GM20431 (cell line): ENCODE results near the gene LONP1.
"Not testable (repeated sequence)": the region's sequence is repeated elsewhere in the genome, so short reads cannot be mapped to it uniquely, and the experiment has no call there.

ENCODE experiments used
- in situ Hi-C: fragments of 300-500 bp; cut with MseI, MboI; formaldehyde crosslinking; loops from one replicate; pipeline ENCODE4 v1.15.0; 2020; ENCODE audit warnings: low sequenced_read_pairs; ENCODE audit not compliant: unreplicated experiment

The LONP1 gene, protein sequence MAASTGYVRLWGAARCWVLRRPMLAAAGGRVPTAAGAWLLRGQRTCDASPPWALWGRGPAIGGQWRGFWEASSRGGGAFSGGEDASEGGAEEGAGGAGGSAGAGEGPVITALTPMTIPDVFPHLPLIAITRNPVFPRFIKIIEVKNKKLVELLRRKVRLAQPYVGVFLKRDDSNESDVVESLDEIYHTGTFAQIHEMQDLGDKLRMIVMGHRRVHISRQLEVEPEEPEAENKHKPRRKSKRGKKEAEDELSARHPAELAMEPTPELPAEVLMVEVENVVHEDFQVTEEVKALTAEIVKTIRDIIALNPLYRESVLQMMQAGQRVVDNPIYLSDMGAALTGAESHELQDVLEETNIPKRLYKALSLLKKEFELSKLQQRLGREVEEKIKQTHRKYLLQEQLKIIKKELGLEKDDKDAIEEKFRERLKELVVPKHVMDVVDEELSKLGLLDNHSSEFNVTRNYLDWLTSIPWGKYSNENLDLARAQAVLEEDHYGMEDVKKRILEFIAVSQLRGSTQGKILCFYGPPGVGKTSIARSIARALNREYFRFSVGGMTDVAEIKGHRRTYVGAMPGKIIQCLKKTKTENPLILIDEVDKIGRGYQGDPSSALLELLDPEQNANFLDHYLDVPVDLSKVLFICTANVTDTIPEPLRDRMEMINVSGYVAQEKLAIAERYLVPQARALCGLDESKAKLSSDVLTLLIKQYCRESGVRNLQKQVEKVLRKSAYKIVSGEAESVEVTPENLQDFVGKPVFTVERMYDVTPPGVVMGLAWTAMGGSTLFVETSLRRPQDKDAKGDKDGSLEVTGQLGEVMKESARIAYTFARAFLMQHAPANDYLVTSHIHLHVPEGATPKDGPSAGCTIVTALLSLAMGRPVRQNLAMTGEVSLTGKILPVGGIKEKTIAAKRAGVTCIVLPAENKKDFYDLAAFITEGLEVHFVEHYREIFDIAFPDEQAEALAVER

DNA sequence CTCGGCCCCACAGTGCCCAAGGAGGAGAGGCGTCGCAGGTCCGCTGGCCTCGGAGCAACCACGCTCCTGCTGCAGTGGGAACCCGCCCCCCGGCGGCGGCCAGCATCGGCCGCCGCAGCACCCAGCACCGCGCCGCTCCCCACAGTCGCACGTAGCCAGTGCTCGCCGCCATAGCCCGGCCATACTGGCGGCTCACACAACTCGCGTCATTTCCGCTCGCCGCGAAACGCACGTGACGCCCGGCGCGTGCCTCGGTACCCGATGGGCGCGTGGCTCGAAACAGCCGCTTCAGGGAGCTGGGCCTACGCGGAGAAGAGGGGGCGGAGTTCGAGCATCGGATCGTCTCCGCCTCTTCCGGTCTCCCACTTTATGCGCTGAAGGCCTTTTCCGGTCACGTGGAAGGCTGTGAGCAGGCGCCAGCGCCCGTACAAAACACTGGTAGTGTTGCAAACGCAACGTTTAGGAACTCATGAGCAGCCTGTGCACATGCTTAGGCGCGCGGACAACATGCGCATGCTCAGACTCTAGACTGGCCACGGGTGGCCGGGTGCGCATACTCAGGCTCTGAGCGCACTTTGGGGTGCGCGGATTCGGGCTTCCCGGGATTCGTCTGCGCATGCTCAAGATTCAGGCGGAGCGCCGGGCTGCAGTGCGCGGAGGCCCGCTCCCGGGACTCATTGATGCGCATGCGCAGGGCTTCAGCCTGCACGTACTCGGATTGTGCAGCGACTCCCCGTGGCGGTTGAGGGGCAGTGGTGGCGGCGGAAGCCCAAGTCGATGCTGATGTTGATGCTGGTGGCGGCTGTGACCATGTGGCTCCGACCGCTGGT is at the start of gene LONP1, which contains the start of gene CATSPERD:
TSS of gene LONP1 (minus strand) at position 186 of the 830 bp plus-strand sequence. CDS start at position 172, 14 bp downstream.
TSS of gene CATSPERD (plus strand) at position 677 of the 830 bp plus-strand sequence. CDS start at position 778, 101 bp downstream.
- in situ Hi-C loops = no loop called here

DNA sequence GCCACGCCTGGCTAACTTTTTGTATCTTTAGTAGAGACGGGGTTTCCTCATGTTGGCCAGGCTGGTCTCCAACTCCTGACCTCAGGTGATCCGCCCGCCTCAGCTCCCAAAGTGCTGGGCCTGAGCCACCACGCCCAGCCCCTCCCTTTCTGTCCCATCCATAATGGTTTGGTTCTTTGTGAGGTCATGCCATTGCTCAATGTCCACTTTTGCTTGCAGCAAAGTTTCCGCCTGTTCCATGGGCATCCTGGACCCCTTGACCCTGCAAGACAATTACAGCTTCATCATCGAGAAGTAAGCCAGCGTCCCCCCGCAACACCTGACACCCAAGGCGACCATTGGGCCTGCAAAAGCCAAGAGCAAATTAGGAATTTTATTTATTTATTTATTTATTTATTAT is 48.0 kb upstream of the LONP1 start:
- in situ Hi-C loops = no loop called here

DNA sequence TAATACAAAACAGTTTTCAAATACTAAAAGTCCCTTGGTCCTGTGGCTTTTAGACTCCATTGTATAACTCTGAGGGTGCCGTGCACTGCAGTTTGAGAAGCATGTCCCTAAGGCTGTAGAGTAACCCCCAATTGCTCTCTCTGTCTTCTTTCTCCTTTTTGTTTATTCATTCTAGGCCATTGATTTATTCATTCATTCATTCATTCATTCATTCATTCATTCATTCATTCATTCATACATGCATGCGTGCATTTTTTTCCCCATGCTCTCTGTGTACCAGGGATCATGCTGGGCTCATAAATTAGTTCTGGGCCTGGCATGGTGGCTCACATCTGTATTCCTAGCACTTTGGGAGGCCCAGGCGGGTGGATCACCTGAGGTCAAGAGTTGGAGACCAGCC is 45.3 kb upstream of the LONP1 start:
- in situ Hi-C loops = no loop called here

DNA sequence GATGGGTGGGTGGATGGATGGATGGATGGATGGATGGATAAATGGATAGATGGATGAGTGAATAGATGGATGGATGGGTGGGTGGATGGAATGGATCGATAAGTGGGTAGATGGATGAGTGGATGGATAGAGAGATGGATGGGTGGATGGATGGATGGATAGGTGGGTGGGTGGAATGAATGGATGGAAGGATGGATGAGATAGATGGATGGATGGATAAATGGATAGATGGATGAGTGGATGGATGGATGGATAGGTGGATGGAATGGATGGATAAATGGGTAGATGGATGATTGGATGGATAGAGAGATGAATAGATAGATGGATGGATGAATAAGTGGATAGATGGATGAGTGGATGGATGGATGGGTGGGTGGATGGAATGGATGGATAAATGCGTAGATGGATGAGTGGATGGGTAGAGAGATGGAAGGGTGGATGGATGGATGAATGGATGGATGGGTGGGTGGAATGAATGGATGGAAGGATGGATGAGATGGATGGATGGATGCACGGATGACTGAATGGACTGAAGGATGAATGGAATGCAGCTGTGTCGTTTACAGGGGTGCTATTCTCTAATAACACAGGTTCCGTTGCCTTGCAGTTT is 42.8 kb upstream of the LONP1 start:
- in situ Hi-C loops = no loop called here

DNA sequence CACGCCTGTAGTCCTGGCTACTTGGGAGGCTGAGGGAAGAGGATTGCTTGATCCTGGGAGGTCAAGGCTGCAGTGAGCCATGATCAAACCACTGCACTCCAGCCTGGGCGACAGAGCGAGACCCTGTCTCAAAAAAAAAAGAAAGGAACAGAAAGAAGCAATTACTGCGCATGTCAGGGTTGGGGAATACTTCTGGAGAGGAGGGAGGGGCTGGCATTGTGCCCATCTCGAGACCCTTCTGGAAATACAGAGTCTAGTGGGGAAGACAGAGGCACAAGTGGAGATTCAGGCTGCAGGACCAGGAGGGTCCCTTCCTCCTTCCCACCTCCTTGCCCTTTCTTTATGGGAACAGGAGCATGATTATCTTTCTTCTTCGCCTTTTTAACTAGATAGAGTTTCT is 33.8 kb upstream of the LONP1 start:
- in situ Hi-C loops = no loop called here

DNA sequence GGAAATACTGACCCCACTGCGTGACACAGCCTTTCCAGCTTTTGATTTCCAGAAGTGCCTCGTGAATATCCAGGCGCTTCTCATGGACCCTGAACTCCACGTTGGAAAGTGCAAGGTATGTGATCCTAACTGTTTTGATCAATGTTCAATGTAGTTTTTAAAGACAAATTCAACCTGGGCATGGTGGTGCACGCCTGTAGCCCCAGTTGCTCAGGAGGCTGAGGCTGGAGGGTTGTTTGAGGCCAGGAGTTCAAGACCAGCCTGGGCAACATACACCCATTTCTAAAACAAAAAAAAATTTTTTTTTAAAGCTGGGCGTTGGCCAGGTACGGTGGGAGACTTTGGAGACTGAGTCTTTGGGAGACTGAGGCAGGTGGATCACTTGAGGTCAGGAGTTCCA is 31.8 kb upstream of the LONP1 start:
- in situ Hi-C loops = no loop called here

DNA sequence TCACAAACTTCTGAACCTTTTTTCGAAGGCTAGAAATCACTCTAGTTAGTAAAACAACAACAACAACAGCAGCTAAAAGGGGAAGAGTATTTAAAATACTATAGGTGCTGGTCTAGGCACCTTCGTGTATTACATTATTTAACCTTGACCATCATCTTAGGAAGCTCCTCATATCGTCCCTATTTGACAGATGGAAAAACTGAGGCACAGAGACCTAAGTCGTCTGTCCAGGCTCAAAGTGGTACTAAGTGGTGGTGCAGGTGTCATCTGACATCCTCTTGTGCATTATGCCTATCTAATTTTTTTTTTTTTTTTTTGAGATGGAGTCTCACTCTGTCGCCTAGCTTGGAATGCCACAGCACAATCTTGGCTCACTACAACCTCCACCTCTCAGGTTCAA is 29.6 kb upstream of the LONP1 start:
- in situ Hi-C loops = no loop called here

DNA sequence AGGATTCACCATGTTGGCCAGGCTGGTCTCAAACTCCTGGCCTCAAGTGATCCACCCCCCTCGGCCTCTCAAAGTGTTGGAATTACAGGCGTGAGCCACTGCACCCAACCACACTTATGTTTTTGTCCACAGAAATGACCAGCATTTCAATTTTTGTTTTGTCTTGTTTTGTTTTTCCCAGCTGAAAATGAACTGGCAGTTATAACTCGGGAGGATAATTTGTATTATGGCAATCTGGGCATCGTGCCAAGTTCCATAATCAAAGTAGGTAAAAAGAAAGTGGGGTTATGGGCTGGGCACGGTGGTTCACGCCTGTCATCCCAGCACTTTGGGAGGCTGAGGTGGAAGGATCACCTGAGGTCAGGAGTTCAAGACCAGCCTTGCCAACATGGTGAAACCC is 29.0 kb upstream of the LONP1 start:
- in situ Hi-C loops = not testable (repeated sequence)

DNA sequence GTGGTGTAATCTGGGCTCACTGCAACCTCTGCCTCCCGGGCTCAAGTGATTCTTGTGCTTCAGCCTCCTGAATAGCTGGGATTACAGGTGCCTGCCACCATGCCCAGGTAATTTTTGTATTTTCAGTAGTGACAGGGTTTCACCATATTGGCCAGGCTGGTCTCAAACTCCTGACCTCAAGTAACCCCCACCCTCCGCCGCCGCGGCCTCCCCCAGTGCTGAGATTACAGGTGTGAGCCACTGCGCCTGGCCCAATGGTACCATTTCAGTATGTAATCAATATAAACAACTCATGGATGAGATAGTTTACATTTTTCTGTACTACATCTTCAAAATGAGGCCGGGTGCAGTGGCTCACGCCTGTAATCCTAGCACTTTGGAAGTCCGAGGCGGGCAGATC is 25.1 kb upstream of the LONP1 start:
- in situ Hi-C loops = not testable (repeated sequence)

DNA sequence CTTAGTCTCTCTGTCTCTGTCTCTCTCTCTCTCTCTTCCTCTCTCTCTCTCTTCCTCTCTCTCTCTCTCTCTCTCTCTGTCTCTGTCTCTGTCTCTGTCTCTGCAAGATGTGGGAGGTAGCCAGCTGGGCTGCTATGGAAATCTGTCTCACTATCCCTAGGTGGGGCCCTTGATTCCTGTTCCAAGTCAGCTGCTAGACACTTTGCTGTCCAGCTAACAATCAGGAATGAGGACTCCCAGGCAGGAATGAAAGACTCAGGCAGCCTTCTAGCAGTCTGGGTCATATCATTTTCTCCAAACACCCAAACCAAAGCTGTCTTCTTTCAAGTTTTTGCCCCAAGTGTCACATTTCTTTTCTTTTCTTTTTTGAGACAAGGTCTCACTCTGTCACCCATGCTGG is 23.7 kb upstream of the LONP1 start:
- in situ Hi-C loops = no loop called here

DNA sequence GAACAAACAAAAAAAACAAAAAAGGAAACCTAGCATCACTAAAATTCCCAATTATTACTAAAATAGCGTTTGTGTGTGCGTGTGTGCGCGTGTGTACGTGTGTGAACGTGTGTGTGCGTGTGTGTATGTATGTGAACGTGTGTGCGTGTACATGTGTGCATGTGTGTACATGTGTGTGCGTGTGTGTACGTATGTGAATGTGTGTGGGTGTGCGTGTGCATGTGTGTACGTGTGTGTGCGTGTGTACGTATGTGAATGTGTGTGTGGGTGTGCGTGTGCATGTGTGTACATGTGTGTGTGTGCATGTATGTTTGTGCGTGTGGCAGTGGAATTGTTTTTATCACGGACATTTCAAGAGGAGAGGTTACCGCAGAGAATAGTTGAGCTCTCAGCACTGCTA is 22.1 kb upstream of the LONP1 start:
- in situ Hi-C loops = no loop called here

DNA sequence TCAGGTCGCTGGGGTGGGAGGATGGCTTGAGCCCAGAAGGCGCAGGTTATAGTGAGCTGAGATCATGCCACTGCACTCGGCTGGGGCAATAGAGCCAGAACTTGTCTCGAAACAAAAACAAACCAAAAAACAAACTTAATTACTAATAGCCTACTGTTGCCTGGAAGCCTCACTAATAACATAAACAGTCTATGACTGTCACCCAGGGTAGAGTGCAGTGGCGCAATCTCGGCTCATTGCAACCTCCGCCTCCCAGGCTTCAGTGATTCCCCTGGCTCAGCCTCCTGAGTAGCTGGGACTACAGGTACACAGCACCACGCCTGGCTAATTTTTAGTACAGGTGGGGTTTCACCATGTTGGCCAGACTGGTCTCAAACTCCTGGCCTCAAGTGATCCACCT is 18.5 kb upstream of the LONP1 start:
- in situ Hi-C loops = no loop called here

DNA sequence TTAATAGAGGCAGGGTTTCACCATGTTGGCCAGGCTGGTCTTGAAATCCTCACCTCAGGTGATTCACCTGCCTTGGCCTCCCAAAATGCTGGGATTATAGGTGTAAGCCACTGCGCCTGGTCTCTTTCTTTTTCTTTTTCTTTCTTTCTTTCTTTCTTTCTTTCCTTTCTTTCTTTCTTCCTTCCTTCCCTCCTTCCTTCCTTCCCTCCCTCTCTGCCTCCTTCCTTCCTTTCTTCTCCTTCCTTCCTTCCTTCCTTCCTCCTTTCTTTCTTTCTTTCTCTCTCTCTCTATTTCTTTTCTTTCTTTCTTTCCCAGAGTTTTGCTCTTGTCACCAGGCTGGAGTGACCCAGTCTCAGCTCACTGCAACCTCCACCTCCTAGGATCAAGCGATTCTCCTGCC is 13.2 kb upstream of the LONP1 start:
- in situ Hi-C loops = not testable (repeated sequence)

DNA sequence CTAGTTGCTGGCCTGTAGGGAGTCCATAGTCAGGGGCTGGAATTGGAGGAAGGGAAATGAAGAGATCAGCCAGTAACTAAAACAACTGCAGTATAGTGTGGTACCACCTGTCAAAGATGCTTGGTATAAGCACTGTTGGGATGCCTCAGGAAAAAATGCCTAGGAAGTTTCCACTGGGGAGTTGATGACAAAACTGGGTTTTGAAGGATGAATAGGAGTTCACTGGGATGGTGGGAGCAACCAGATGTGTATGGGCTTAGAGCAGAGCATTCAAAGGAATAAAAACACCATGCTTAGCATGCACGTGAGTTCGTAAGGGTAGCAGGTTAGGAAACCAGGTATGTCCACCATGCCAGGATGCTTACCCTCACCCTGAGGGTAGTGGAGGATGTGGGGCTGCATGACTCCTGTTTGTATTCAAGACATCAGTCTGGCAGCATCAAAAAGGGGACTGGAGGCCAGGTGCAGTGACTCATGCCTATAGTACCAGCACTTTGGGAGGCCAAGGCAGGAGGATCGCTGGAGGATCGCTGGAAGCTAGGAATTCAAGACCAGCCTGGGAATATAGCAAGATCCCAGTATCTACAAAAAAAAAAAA is 7.6 kb upstream of the LONP1 start:
- in situ Hi-C loops = no loop called here

DNA sequence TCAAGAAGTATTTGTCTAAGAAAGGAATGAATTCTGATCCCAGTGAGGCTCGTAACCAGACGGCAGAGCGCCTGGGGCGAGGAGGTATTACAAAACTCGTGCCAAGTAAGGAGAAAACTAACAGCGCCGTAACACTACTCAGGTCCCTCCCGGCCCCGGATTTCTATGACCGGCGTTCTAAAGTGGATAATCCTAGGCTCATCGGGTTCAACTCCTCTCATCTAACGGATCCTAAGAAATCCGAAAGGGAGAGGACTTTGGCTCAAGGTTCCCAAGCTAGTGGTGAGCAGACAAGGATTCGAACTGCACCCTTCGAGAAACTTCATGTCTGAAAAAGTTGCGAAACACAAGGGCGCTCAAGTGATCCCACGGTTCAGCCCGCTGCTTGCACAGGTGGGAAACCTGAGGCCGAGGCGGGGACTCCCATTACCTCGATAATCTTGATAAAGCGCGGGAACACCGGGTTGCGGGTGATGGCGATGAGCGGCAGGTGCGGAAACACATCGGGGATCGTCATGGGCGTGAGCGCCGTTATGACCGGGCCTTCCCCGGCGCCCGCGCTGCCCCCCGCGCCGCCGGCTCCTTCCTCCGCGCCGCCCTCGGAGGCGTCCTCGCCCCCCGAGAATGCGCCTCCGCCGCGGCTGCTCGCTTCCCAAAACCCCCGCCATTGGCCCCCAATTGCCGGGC is 529 bp downstream of the LONP1 start:
- in situ Hi-C loops = no loop called here

DNA sequence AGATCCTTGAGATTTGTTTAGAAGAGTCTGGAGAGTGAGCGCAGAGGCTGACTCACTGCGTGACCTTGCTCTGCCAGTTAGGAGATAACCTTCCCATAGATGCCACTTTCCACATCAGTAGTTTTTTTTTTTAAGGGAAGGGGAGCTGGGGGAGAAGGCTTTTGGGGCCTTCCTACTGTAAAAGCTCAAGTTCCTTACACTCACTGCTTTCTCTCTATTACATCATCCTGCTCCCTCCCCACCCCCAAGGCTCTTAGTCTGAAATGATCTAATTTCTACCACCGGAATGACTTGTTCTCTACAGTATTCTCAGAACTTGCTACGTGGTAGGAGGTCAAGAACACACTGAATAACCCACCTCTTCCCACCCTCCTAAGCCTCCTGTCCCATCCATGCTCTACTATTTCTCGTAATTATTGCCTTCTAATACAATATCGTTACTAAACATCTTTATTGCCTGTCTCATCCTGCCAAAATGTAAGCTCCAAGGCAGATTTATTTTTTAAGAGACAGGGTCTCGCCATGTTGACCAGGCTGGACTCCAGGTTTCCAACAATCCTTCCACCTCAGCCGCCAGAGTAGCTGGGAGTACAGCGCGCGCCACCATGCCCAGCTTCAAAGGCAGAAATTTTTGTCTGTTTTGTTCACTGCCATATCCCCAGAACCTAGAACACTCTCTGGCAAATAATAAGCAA is 1.2 kb downstream of the LONP1 start:
- in situ Hi-C loops = no loop called here

DNA sequence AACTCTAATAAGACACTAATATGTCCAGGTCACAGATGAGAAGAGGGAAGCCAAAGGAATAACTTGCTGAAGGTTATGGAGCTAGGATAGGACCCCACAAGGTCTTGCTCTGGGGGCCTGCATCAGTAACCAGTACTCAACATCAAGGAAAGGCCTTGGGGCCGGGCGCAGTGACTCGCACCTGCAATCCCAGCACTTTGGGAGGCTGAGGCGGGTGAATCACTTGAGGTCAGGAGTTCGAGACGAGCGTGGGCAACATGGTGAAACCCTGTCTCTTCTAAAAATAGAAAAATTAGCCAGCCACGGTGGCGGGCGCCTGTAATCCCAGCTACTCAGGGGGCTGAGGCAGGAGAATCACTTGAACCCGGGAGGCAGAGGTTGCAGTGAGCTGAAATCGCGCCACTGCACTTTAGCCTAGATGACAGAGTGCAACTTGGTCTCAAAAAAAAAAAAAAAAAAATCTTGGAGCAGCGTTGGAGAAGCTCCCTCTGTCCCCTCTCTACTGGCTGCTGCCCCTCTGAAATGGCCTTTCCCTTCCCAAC is 1.8 kb downstream of the LONP1 start:
- in situ Hi-C loops = no loop called here
